SK-N-DZ (cell line): ENCODE data around the gene APH1B.
"Not testable (repeated sequence)": the region's sequence is repeated elsewhere in the genome, so short reads cannot be mapped to it uniquely, and the experiment has no call there.

Experiments used
- DNase-seq: peaks from one replicate; pipeline ENCODE4 v3.0.0-alpha.2; 2015; ENCODE audit warnings: low spot score

APH1B gene

GRCh38 chr15:63330926-63331325 is 53.5 kb downstream of the APH1B start:
- DNase-seq, result no peak

DNA sequence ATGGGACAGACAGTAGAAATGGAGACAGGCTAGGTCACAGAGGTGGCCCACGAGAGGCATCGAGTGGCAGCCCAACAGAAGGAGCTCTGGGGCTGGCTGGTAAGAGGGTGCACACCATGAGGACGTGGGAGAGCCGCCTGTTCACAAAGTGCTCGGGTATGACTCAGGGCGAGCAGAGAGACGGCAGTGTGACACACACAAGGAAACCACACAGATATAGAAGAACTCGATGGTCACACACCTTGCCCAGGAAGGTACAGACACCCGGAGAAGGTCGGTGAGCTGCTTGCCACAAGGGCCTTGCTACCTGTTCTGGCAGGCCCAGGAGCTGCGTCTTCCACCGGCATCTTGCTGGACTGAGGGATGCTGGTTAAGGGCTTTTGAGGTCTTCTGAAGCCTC is 54.1 kb downstream of the APH1B start:
- DNase-seq, result no peak

- DNase-seq, result no peak
Observed at GRCh38 chr15:63332367-63333124, 55.1 kb downstream of the APH1B start.

GRCh38 chr15:63334821-63335220 is 57.4 kb downstream of the APH1B start:
- DNase-seq, result no peak

- DNase-seq, result no peak
Observed at GRCh38 chr15:63335543-63336240, 58.3 kb downstream of the APH1B start.

- DNase-seq, result no peak
Observed at GRCh38 chr15:63337046-63337445, 59.6 kb downstream of the APH1B start.

GRCh38 chr15:63338170-63338569 is 60.8 kb downstream of the APH1B start:
- DNase-seq, result no peak

GRCh38 chr15:63339006-63339766 is 61.8 kb downstream of the APH1B start:
- no peak for DNase-seq

- DNase-seq, result no peak
Observed at GRCh38 chr15:63339836-63340235, 62.4 kb downstream of the APH1B start.

DNA sequence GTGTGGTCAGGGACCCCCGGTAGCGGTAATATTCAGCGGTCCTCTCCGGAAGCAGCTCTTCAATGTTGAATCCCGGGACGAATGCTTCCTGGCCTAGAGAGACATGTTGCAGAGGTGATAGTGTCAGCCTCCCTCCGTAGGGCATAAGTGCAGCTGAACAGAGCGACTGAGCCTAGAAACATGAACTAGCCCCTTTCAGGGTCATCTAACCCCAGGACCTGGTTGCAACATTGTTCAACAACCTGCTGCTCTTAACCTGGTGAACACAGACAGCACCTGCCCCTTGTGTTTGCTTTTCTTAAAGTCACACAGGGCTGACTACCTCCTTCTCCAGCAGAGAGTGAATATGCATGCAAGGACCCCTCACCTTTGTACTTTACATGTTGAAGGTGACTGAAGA is 62.9 kb downstream of the APH1B start:
- DNase-seq, result no peak

GRCh38 chr15:63340878-63341277 is 63.5 kb downstream of the APH1B start:
- no peak for DNase-seq

GRCh38 chr15:63341898-63342297 is 64.5 kb downstream of the APH1B start:
- no peak for DNase-seq

GRCh38 chr15:63342996-63343562 is 65.7 kb downstream of the APH1B start:
- not testable (repeated sequence) for DNase-seq

- no peak for DNase-seq
Observed at GRCh38 chr15:63344731-63345390, 67.5 kb downstream of the APH1B start.

DNA sequence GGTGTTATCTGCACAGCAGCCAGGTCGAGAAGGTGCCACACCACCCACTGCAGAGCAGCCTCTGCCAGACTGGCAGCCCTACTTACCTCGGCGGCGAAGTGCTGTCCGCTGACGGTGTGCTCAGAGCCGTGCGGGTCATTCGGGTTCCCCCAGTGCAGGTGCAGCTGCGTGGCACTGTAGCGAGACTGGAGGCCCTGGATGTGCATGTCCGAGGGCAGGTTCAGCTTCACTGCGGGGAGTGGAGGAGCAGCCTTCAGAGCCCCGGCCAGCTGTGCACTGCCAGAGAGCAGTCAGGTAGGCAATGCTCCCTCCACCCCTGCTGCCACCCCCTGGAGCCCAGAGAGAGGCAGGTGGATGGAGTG is 68.0 kb downstream of the APH1B start:
- no peak for DNase-seq

- DNase-seq, result no peak
Observed at GRCh38 chr15:63347074-63347857, 69.9 kb downstream of the APH1B start.

GRCh38 chr15:63348392-63348791 is 71.0 kb downstream of the APH1B start:
- no peak for DNase-seq

DNA sequence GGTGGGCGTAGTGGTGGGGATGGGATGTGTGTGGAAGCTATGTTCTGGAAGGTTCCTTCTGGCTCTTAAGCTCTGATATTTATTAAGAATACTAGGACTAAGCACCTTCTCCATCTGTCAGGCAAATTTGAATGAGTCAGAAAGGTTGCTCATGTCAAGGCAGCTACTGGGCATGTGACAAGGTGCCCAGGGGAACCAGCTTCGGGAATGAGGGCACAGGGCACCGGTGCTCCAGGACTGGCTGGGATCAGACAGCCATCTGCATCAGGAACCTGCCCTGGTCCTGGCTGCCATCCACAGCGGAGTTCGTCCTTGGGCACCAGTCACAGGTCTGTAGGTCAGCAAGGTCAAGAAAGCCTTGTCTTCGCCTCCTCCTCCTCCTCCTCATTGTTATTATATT is 71.8 kb downstream of the APH1B start:
- DNase-seq, result no peak

- DNase-seq, result no peak
Observed at GRCh38 chr15:63349621-63350020, 72.2 kb downstream of the APH1B start.

- DNase-seq, result no peak
Observed at GRCh38 chr15:63350178-63350621, 72.8 kb downstream of the APH1B start.

- no peak for DNase-seq
Observed at GRCh38 chr15:63351170-63351569, 73.8 kb downstream of the APH1B start.
